Gastroesophageal sphincter (tissue), 3 donors: ENCODE measurements around the gene ACBD6.

ENCODE experiments used
- EP300 ChIP-seq: sonication (generic); formaldehyde crosslinking; IDR thresholded peaks from one replicate; pipeline ENCODE4 v1.6.1; 2017; ENCODE audit warnings: antibody characterized with exemption, mild to moderate bottlenecking
- POLR2A ChIP-seq, 2 donors: fragments of 450-650 bp; IDR thresholded peaks; one replicate each; pipeline ENCODE4 v1.6.1; 2017; ENCODE audit warnings: antibody characterized with exemption in 2 of 2, mild to moderate bottlenecking in 2 of 2, moderate library complexity in 1 of 2
- POLR2AphosphoS5 ChIP-seq: sonication (generic); formaldehyde crosslinking; IDR thresholded peaks from one replicate; pipeline ENCODE4 v1.6.1; 2017; ENCODE audit warnings: antibody characterized with exemption
- TF ChIP-seq, protein P1 (sequence below), 4 experiments: fragments of 200-600 bp in 2 of 4; fragments of 450-650 bp in 2 of 4; sonication (generic) in 1 of 4; IDR thresholded peaks; one replicate each; pipeline ENCODE4 v1.5.1; 2017 to 2019; ENCODE audit warnings: antibody characterized with exemption in 4 of 4, mild to moderate bottlenecking in 2 of 4, moderate library complexity in 2 of 4

DNA sequence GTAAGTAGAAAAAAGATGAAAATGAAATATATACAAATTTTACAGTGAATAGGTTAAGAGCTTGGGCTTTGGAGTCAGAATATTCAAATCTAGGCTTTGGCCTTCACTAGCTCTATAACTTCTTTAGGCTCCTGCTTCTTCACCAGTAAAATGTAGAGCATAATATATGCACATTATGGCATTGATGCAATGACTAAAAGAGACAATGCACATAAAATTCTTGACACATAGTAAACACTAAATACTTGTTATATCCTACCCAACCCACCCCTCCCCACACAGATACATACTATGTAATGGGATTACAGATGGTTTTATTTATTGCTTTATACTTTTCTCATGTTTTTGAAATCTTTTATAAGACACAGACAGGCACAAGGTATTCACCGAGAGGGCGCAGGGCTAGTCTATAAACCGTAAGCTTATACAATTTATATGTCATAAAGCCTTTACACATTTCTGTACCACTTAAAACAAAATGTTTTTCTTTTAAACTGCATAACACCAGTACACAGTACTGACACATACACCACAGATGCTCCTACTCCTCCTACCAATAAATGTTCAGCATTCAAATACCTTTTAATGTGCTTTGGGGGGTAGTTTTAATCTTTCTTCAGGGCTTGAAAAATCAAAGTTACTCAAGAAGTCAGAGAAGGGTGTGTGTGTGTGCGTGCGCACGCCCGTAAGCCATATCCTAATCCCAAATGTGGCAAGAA is 109.8 kb downstream of the ACBD6 start:
- TF ChIP-seq EP300 (no peak), POLR2AphosphoS5 (no peak), POLR2A (IDR thresholded peaks at IDR 0.05) (no peak)
- TF ChIP-seq, protein P1, sequence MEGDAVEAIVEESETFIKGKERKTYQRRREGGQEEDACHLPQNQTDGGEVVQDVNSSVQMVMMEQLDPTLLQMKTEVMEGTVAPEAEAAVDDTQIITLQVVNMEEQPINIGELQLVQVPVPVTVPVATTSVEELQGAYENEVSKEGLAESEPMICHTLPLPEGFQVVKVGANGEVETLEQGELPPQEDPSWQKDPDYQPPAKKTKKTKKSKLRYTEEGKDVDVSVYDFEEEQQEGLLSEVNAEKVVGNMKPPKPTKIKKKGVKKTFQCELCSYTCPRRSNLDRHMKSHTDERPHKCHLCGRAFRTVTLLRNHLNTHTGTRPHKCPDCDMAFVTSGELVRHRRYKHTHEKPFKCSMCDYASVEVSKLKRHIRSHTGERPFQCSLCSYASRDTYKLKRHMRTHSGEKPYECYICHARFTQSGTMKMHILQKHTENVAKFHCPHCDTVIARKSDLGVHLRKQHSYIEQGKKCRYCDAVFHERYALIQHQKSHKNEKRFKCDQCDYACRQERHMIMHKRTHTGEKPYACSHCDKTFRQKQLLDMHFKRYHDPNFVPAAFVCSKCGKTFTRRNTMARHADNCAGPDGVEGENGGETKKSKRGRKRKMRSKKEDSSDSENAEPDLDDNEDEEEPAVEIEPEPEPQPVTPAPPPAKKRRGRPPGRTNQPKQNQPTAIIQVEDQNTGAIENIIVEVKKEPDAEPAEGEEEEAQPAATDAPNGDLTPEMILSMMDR (IDR thresholded peaks at IDR 0.05), result no peak
